Gastroesophageal sphincter (tissue), 4 donors: ENCODE data around the gene LRP1B. TPM values are rescaled to one million over a fixed set of nuclear protein-coding genes. Genes with fewer than 3 reads are reported as not detected.

Experiments used
- ATAC-seq: fragments of 150-250 bp; one replicate; pipeline ENCODE4 v1.9.1; 2016; ENCODE audit warnings: mild to moderate bottlenecking, moderate library complexity
- H3K27ac ChIP-seq, 4 donors: fragments of 200-600 bp; sonication (generic) in 3 of 4; 1 replicate in 3 of 4; 2 replicates in 1 of 4; pipeline ENCODE4 v1.5.1; 2016 to 2019
- H3K27me3 ChIP-seq: fragments of 200-600 bp; sonication (generic); one replicate; pipeline ENCODE4 v1.5.1; 2019
- H3K36me3 ChIP-seq, 2 donors: fragments of 200-600 bp; sonication (generic); one replicate each; pipeline ENCODE4 v1.5.1; 2019; ENCODE audit warnings: control low read depth in 1 of 2
- H3K4me1 ChIP-seq, 3 donors: fragments of 200-600 bp; sonication (generic); 1 replicate in 2 of 3; 2 replicates in 1 of 3; pipeline ENCODE4 v1.5.1; 2016 to 2019; ENCODE audit warnings: control low read depth in 2 of 3
- H3K4me3 ChIP-seq, 2 donors: fragments of 200-600 bp; sonication (generic); one replicate each; pipeline ENCODE4 v1.5.1; 2019; ENCODE audit warnings: mild to moderate bottlenecking in 1 of 2, moderate library complexity in 1 of 2
- H3K9me3 ChIP-seq, 3 donors: fragments of 200-600 bp; sonication (generic); one replicate each; pipeline ENCODE4 v1.5.1; 2017 to 2019; ENCODE audit warnings: control low read depth in 2 of 3
- EP300 ChIP-seq: sonication (generic); formaldehyde crosslinking; IDR thresholded peaks from one replicate; pipeline ENCODE4 v1.6.1; 2017; ENCODE audit warnings: antibody characterized with exemption, mild to moderate bottlenecking
- POLR2A ChIP-seq, 2 donors: fragments of 450-650 bp; IDR thresholded peaks; one replicate each; pipeline ENCODE4 v1.6.1; 2017; ENCODE audit warnings: antibody characterized with exemption in 2 of 2, mild to moderate bottlenecking in 2 of 2, moderate library complexity in 1 of 2
- POLR2AphosphoS5 ChIP-seq: sonication (generic); formaldehyde crosslinking; IDR thresholded peaks from one replicate; pipeline ENCODE4 v1.6.1; 2017; ENCODE audit warnings: antibody characterized with exemption
- WGBS, 2 donors: methylation state at CpG; one replicate each; pipeline ENCODE4 v1.1.5; 2018; ENCODE audit warnings: low coverage in 1 of 2; 5-methylcytosine and 5-hydroxymethylcytosine counted together
- total RNA-seq, 4 donors: library from RNA; depleted of rRNA; stranded (reverse); fragments of >200 nt; gene quantifications; one replicate each; pipeline ENCODE4 v1.1.0, GENCODE V29; 2016
- TF ChIP-seq, protein P1 (sequence below), 4 experiments: fragments of 200-600 bp in 2 of 4; fragments of 450-650 bp in 2 of 4; sonication (generic) in 1 of 4; IDR thresholded peaks; one replicate each; pipeline ENCODE4 v1.5.1; 2017 to 2019; ENCODE audit warnings: antibody characterized with exemption in 4 of 4, mild to moderate bottlenecking in 2 of 4, moderate library complexity in 2 of 4

Gene LRP1B
- total RNA-seq, 4 donors from 2014 or later: 0.27 to 20.7 (median 3.2) TPM

DNA sequence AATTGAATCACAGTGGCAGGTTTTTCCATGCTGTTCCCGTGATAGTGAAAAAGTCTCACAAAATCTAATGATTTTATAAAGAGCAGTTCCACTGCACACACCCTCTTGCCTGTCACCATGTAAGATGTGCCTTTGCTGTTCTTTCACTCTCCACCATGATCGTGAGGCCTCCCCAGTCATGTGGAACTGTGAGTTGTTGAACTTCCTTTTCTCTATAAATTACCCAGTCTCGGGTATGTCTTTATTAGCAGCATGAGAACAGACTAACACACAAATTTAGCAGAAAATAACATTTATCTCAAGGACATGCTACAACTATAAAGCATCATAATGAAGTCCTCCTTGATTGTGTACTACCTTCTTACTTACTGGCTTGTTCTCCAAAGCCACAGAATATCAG, 1526.0 kb downstream of the LRP1B start:
- ATAC-seq: no peak
- TF ChIP-seq EP300: no peak
- TF ChIP-seq, protein P1, sequence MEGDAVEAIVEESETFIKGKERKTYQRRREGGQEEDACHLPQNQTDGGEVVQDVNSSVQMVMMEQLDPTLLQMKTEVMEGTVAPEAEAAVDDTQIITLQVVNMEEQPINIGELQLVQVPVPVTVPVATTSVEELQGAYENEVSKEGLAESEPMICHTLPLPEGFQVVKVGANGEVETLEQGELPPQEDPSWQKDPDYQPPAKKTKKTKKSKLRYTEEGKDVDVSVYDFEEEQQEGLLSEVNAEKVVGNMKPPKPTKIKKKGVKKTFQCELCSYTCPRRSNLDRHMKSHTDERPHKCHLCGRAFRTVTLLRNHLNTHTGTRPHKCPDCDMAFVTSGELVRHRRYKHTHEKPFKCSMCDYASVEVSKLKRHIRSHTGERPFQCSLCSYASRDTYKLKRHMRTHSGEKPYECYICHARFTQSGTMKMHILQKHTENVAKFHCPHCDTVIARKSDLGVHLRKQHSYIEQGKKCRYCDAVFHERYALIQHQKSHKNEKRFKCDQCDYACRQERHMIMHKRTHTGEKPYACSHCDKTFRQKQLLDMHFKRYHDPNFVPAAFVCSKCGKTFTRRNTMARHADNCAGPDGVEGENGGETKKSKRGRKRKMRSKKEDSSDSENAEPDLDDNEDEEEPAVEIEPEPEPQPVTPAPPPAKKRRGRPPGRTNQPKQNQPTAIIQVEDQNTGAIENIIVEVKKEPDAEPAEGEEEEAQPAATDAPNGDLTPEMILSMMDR (IDR thresholded peaks at IDR 0.05): no peak
- no peak for TF ChIP-seq POLR2AphosphoS5
- no peak for TF ChIP-seq POLR2A (IDR thresholded peaks at IDR 0.05)
- Histone ChIP-seq H3K27me3 (no peaks in the 10 kb centered on the region), H3K4me3 (no peak overlapping the region), H3K9me3 (no peaks in the 10 kb centered on the region), H3K36me3 (no peaks in the 10 kb centered on the region), H3K27ac (no peak overlapping the region), H3K4me1 (no peaks in the 10 kb centered on the region)
- WGBS, 2 donors: 84 to 86% methylated on average over 2 to 3 of the region's 3 CpGs

DNA sequence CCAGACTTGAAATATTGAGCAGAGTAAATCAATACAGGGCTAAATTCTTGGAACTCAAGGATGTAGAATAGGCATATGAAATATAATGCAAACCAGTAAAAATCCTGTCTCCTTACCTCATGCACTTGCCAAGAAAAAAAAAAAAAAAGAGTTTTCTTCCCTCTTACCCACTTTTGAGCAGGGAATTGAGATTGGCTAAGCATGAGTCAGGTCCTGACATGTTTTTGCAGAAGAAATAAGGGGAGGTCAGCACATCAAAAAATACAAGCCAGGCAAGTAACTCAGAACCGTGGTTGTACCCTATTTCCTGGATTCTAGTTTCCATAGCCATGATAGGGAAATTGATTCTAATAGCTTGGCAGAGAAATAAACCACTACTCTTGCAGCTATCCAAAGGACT, 1526.7 kb downstream of the LRP1B start:
- Histone ChIP-seq H3K9me3 (no peaks in the 10 kb centered on the region), H3K4me1 (no peaks in the 10 kb centered on the region), H3K4me3 (no peak overlapping the region), H3K36me3 (no peaks in the 10 kb centered on the region), H3K27ac (no peak overlapping the region), H3K27me3 (no peaks in the 10 kb centered on the region)
- 25 to 50% methylated on average over 1 of the region's 1 CpG for WGBS, 2 donors
- TF ChIP-seq, protein P1 (IDR thresholded peaks at IDR 0.05): no peak
- no peak for TF ChIP-seq EP300
- TF ChIP-seq POLR2AphosphoS5: no peak
- TF ChIP-seq POLR2A (IDR thresholded peaks at IDR 0.05): no peak
- ATAC-seq: no peak

DNA sequence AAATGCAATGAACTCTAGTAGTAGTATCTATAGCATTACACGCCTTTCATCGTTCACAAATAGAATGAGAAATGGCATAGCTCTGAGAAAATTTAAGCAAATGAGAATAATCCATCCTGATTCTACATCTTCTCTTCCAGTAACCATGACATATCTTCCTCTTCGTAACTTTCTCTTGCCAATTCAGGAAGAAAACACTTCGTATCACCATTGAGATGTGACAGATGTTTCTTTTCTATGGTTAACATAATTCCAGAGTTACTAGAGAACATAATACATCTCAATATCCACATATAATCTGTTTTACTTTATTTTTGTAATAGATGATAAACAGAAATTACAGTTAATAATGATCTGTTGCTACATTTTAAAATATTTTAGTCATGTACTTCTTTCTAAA, 1527.4 kb downstream of the LRP1B start:
- 37 to 56% methylated on average over 4 of the region's 4 CpGs for WGBS, 2 donors
- Histone ChIP-seq H3K4me1 (no peaks in the 10 kb centered on the region), H3K36me3 (no peaks in the 10 kb centered on the region), H3K27ac (no peak overlapping the region), H3K4me3 (no peak overlapping the region), H3K27me3 (no peaks in the 10 kb centered on the region), H3K9me3 (no peaks in the 10 kb centered on the region)
- no peak for ATAC-seq
- TF ChIP-seq POLR2A (IDR thresholded peaks at IDR 0.05): no peak
- no peak for TF ChIP-seq POLR2AphosphoS5
- TF ChIP-seq, protein P1 (IDR thresholded peaks at IDR 0.05): no peak
- TF ChIP-seq EP300: no peak

DNA sequence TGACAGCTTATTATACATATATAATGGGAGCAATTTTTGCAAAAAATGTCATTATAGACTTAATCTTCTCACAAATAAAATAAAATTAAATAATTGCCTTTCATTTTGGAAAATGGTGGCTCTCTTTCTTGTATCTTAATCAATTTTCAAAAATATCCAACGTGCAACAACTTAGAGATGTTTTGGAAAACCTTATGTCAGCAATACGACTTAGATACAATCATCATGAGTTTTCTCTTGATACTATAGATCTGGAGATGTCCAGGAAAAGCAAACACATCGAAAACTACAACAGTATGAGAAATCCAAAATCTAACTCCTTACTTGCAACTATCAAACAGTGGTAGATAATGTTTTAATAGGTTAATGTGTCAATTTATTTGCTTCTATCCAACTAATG, 1529.0 kb downstream of the LRP1B start:
- Histone ChIP-seq H3K27me3 (no peaks in the 10 kb centered on the region), H3K4me1 (no peaks in the 10 kb centered on the region), H3K36me3 (no peaks in the 10 kb centered on the region), H3K27ac (no peak overlapping the region), H3K9me3 (no peaks in the 10 kb centered on the region), H3K4me3 (no peak overlapping the region)
- TF ChIP-seq POLR2A (IDR thresholded peaks at IDR 0.05) (no peak), POLR2AphosphoS5 (no peak), EP300 (no peak)
- TF ChIP-seq, protein P1 (IDR thresholded peaks at IDR 0.05): no peak
- 56 to 69% methylated on average over 3 of the region's 3 CpGs for WGBS, 2 donors
- ATAC-seq: no peak

DNA sequence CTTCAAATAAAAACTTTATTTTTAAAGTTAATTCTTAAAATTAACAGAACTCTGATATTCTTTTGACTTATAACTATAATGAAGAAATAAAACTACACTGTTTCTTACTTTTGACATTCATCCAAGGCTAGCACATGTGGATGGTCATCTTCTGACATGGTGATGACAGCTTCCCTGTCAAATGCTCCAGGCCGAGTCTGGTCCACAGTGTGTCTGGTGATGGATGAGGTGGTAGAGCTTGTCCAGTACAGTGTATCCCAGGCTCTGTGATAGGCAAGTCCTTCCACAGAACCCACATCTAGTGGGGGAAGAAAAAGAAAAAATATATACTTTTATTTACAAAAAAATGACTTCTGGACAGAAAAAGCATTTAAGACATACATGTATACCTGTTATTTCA, 1529.5 kb downstream of the LRP1B start:
- ATAC-seq: no peak
- Histone ChIP-seq H3K27ac (no peak overlapping the region), H3K9me3 (no peaks in the 10 kb centered on the region), H3K36me3 (no peaks in the 10 kb centered on the region), H3K4me1 (no peaks in the 10 kb centered on the region), H3K4me3 (no peak overlapping the region), H3K27me3 (no peaks in the 10 kb centered on the region)
- TF ChIP-seq, protein P1 (IDR thresholded peaks at IDR 0.05): no peak
- TF ChIP-seq POLR2A (IDR thresholded peaks at IDR 0.05) (no peak), POLR2AphosphoS5 (no peak), EP300 (no peak)
- 13 to 40% methylated on average over 1 of the region's 1 CpG for WGBS, 2 donors
